GM19452 (cell line): ENCODE measurements around the gene ARHGAP24.

Experiments used
- ATAC-seq: cut with Tn5 transposase; IDR thresholded peaks from one replicate; pipeline ENCODE4 v1.9.1; 2021; ENCODE audit not compliant: unreplicated experiment

The ARHGAP24 gene

DNA sequence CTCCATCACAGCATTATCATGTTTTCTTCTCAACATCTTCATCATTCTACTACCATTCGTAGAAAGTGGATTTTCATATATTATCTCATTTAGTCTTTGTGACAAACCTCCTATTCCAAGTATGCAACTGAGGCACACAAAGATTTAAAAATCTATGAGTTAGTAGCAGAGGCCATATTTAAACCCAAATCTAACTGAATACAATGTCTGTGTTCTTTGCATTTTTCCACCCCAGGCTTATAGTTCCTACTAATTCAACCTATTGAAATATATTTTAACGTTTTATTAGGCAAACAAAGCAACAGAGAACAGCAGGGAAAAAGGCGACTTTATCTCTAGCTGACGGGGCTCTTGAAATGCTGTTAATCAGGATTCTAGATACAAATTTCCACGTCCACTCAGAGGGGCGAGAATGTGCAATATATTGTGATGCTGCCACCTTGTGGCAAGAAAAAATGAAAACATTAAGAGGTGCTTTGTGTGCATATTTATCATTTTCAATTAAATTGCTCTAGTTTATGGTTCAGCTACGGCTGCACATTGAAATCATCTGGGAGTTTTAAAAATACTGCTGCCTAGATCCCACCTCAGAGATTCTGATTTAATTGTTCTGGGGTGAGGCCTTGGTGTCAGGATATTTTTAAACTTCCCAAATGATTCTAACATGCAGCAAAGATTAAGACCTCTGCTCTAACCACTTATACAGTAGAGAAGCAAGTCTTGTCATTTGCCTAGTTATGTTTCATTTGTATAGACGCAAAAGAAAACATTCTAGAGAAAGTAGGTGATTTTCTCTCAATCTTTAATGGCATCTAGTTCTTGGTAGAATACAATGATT is 569.0 kb downstream of the ARHGAP24 start:
- no peak for ATAC-seq

DNA sequence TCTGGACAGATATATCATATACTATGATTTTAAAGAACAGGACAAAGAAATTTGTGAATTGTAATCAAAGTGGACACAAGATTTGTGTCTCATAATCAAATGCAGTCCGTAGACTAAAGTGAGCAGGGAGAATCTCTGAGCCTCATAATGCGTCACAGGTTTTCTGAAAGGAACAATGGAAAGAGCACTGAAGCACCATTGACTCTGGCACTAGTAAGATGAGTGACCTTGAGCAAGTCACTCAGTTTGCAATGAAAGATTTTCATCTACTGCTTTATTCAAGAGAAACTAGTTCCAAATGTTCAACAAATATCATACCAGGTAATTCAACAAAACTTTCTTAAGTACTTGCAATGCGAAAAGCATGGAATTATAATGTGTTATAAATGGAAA is 569.6 kb downstream of the ARHGAP24 start:
- no peak for ATAC-seq

DNA sequence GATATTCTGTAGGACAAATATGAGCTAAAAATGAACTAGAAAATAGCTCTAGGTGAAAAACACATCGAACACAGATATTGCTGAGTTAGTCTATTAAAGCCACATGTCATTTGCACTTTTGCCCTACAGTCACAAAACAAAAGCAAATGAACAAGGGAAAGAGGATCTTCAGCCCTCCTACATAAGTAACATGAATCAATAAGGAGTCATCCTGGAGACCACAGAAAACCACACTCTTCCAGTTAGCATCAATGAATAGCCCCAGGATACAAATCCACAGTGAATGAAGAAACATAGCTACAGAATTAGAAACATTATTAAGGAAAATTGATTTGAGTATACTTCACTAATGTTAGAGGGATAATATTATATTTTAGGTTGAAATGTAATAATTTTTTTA is 573.5 kb downstream of the ARHGAP24 start:
- ATAC-seq, result no peak

DNA sequence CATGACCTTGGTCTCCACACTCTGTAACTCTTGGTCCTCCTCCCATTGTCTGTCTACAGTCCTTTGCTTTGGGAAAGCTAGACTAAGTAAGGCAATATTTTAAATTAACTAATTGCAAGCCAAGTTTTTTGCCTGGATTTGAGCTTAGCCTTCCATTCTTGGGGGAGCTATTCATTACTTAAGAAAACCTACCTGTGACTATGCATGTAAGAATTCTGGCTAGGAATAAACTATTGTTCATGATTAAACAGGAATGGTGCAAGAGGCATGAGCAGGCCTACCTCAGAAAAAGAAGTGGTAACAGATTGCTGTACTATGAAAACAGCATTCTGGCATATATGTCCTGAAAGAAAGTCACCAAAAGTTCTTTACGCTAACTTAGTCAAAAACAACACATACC is 575.5 kb downstream of the ARHGAP24 start:
- ATAC-seq, result no peak
